Pancreas (tissue), 10 donors: Measurements from ENCODE around the gene GAS6. TPM values are rescaled to one million over a fixed set of nuclear protein-coding genes. Genes with fewer than 3 reads are reported as not detected.
A peak's percentile ranks its signal among the peaks of the same experiment; 100 is the strongest.

Experiments used
- ATAC-seq, 4 donors: fragments of 200-7000 bp; cut with Tn5 transposase; one replicate each; pipeline versions ENCODE4 v1.8.0 to v1.9.1; 2020; ENCODE audit warnings: mild to moderate bottlenecking in 4 of 4, moderate library complexity in 4 of 4
- DNase-seq, 6 donors: peaks; one replicate each; pipeline ENCODE4 v3.0.0-alpha.2; 2020
- FAIRE-seq: peaks from 2 replicates; lab custom pipeline; 2012; peaks lifted over from hg19 to GRCh38; lab: Jason Lieb, UNC
- H3K27ac ChIP-seq, 4 donors: fragments of 200-600 bp; sonication (generic); 1 replicate in 3 of 4; 2 replicates in 1 of 4; pipeline versions ENCODE4 v1.5.0 to v1.8.0; 2020
- H3K27me3 ChIP-seq, 4 donors: fragments of 200-600 bp; one replicate each; pipeline ENCODE4 v1.8.0; 2021
- H3K36me3 ChIP-seq, 3 donors: fragments of 200-600 bp; sonication (generic) in 1 of 3; one replicate each; pipeline versions ENCODE4 v1.5.0 to v1.8.0; 2020 to 2021
- H3K4me1 ChIP-seq, 3 donors: fragments of 200-600 bp; one replicate each; pipeline ENCODE4 v1.8.0; 2021
- H3K4me3 ChIP-seq, 4 donors: fragments of 200-600 bp; sonication (generic) in 2 of 4; one replicate each; pipeline versions ENCODE4 v1.5.0 to v1.8.0; 2020 to 2021
- H3K9me3 ChIP-seq, 4 donors: fragments of 200-600 bp; one replicate each; pipeline ENCODE4 v1.8.0; 2021
- CTCF ChIP-seq, 4 donors: fragments of 200-600 bp; sonication (generic) in 3 of 4; IDR thresholded peaks; one replicate each; pipeline versions ENCODE4 v1.5.0 to v1.8.0; 2021; ENCODE audit warnings: antibody characterized with exemption in 4 of 4
- WGBS, 2 donors: extraction: QIAGEN DNeasy Blood & Tissue Kit; methylation state at CpG; one replicate each; pipeline ENCODE4 v1.1.7; 2013; 5-methylcytosine and 5-hydroxymethylcytosine counted together
- intact Hi-C, 3 donors: fragments of 100-400 bp; cut with DNase I; formaldehyde crosslinking; loops; one replicate each; pipeline versions ENCODE4 v1.11.1 to v1.14.2; 2022
- polyA plus RNA-seq, 2 donors: library from polyadenylated mRNA; stranded (reverse); fragments of 200-250 nt; gene quantifications; one replicate each; pipeline ENCODE4 v1.2.3, GENCODE V29; 2013
- total RNA-seq, 6 donors: library from RNA; stranded (reverse); fragmentation: NEBNext Ultra II Directional in 4 of 6; extraction: Animal tissue kit (Norgen Biotek cat#: 25700) in 4 of 6; gene quantifications; one replicate each; pipeline versions ENCODE4 v1.2.1 to v1.2.4, GENCODE V29; 2021 to 2023
- donor health status: healthy with polysubstance abuse.
- donor health status: DM: no; HTN: no; CAD: no; lungs with moderate emphysema.
- donor health status: DM: no; HTN: no; CAD: no.
- donor health status: control.
- donor health status: control.
- donor health status: Bipolar disorder and iron deficiency.
- donor health status: DM: yes; HTN: yes; CAD: no.
- donor health status: DM: no; HTN: no; CAD: no.
- donor health status: DM: no; HTN: no; CAD: no.
- donor health status: DM: yes; HTN: yes; CAD: no.

GAS6 gene
- total and polyA plus RNA-seq, 8 donors: 24.3 to 124 (median 42.2) TPM

- Histone ChIP-seq H3K4me3 (no peak overlapping the region), H3K36me3 (no peaks in the 10 kb centered on the region), H3K27ac (no peak overlapping the region), H3K4me1 (no peaks in the 10 kb centered on the region), H3K27me3 (no peaks in the 10 kb centered on the region), H3K9me3 (no peaks in the 10 kb centered on the region)
- DNase-seq (peak in 1 of 6 donors; percentile 4), ATAC-seq (no peak), FAIRE-seq (no peak)
- intact Hi-C loops: no loop called here
- 66 to 69% methylated on average over 4 of the region's 4 CpGs for WGBS, 2 donors
- TF ChIP-seq CTCF (IDR thresholded peaks at IDR 0.05): no peak
These were observed 34.1 kb upstream of the GAS6 start for GRCh38 chr13:113897966-113898365.

- no peak overlapping the region for H3K27ac ChIP-seq
- no peaks in the 10 kb centered on the region for H3K4me1 ChIP-seq
- no peaks in the 10 kb centered on the region for H3K27me3 ChIP-seq
- 48 to 64% methylated on average over 4 of the region's 4 CpGs for WGBS, 2 donors
- DNase-seq (peak in 1 of 6 donors; percentile 7), ATAC-seq (no peak), FAIRE-seq (no peak)
- H3K4me3 ChIP-seq: no peak overlapping the region
- intact Hi-C loops: no loop called here
- no peaks in the 10 kb centered on the region for H3K36me3 ChIP-seq
- no peaks in the 10 kb centered on the region for H3K9me3 ChIP-seq
- no peak for TF ChIP-seq CTCF (IDR thresholded peaks at IDR 0.05)
These were observed 33.3 kb upstream of the GAS6 start for GRCh38 chr13:113897161-113897560.

GRCh38 chr13:113895436-113895835 lies 31.6 kb upstream of the GAS6 start:
- Histone ChIP-seq H3K27me3 (no peaks in the 10 kb centered on the region), H3K4me1 (no peaks in the 10 kb centered on the region), H3K27ac (no peak overlapping the region), H3K4me3 (no peak overlapping the region), H3K36me3 (no peaks in the 10 kb centered on the region), H3K9me3 (no peaks in the 10 kb centered on the region)
- 59 to 82% methylated on average over 1 of the region's 1 CpG for WGBS, 2 donors
- ATAC-seq (no peak), DNase-seq (no peak), FAIRE-seq (no peak)
- intact Hi-C loops: no loop called here
- TF ChIP-seq CTCF (IDR thresholded peaks at IDR 0.05): no peak

- no peaks in the 10 kb centered on the region for H3K36me3 ChIP-seq
- no peaks in the 10 kb centered on the region for H3K27me3 ChIP-seq
- ATAC-seq (peak in 1 of 4 donors; percentile 47), DNase-seq (no peak), FAIRE-seq (no peak)
- no peak overlapping the region for H3K4me3 ChIP-seq
- no peak overlapping the region for H3K27ac ChIP-seq
- 51 to 63% methylated on average over 2 of the region's 2 CpGs for WGBS, 2 donors
- no peaks in the 10 kb centered on the region for H3K9me3 ChIP-seq
- H3K4me1 ChIP-seq: no peaks in the 10 kb centered on the region
- intact Hi-C loops: no loop called here
- TF ChIP-seq CTCF (IDR thresholded peaks at IDR 0.05): no peak
These were observed 27.1 kb upstream of the GAS6 start for GRCh38 chr13:113890774-113891480.

- 77 to 86% methylated on average over 4 of the region's 4 CpGs for WGBS, 2 donors
- intact Hi-C loops: no loop called here
- Histone ChIP-seq H3K27me3 (no peaks in the 10 kb centered on the region), H3K4me3 (no peak overlapping the region), H3K9me3 (no peaks in the 10 kb centered on the region), H3K36me3 (no peaks in the 10 kb centered on the region), H3K27ac (no peak overlapping the region), H3K4me1 (no peaks in the 10 kb centered on the region)
- FAIRE-seq (no peak), ATAC-seq (no peak), DNase-seq (no peak)
- no peak for TF ChIP-seq CTCF (IDR thresholded peaks at IDR 0.05)
These were observed 25.6 kb upstream of the GAS6 start for GRCh38 chr13:113889467-113889866.
